Mesenchymal stem cell (in vitro differentiated cells and primary cell): ENCODE data around the gene CSTPP1.
"Not testable (repeated sequence)": the region's sequence is repeated elsewhere in the genome, so short reads cannot be mapped to it uniquely, and the experiment has no call there.

Source experiments
- DNase-seq: peaks from one replicate; pipeline ENCODE4 v3.0.0-alpha.2; 2013
- H2AFZ ChIP-seq: one replicate; pipeline ENCODE4 v1.6.1; 2013; ENCODE audit warnings: low read depth, mild to moderate bottlenecking, control low read depth, inconsistent platforms, low read length, moderate library complexity
- H2AK5ac ChIP-seq: 2 replicates; pipeline ENCODE4 v1.6.1; 2013; ENCODE audit warnings: low read length, moderate library complexity, mild to moderate bottlenecking, inconsistent platforms; ENCODE audit not compliant: severe bottlenecking
- H2BK120ac ChIP-seq: one replicate; pipeline ENCODE4 v1.6.1; 2013; ENCODE audit warnings: low read depth, mild to moderate bottlenecking, inconsistent platforms, low read length, moderate library complexity
- H2BK12ac ChIP-seq, 2 experiments: one replicate each; pipeline ENCODE4 v1.6.1; 2013; ENCODE audit warnings: inconsistent platforms in 2 of 2, low read length in 2 of 2, mild to moderate bottlenecking in 2 of 2, moderate library complexity in 2 of 2, control low read depth in 1 of 2
- H2BK15ac ChIP-seq: one replicate; pipeline ENCODE4 v1.6.1; 2013; ENCODE audit warnings: mild to moderate bottlenecking, low read depth, inconsistent platforms; ENCODE audit not compliant: poor library complexity, severe bottlenecking
- H2BK5ac ChIP-seq: 2 replicates; pipeline ENCODE4 v1.6.1; 2013; ENCODE audit warnings: low read depth, mild to moderate bottlenecking, low read length, control low read depth, inconsistent platforms; ENCODE audit not compliant: poor library complexity, severe bottlenecking
- H3K14ac ChIP-seq, 2 experiments: one replicate each; pipeline ENCODE4 v1.6.1; 2013; ENCODE audit warnings: inconsistent platforms in 2 of 2, low read length in 2 of 2, control low read depth in 1 of 2, mild to moderate bottlenecking in 1 of 2, moderate library complexity in 1 of 2
- H3K18ac ChIP-seq, 2 experiments: one replicate each; pipeline ENCODE4 v1.6.1; 2013; ENCODE audit warnings: inconsistent platforms in 2 of 2, low read length in 2 of 2, control low read depth in 1 of 2, low read depth in 1 of 2, mild to moderate bottlenecking in 1 of 2
- H3K23ac ChIP-seq, 2 experiments: one replicate each; pipeline ENCODE4 v1.6.1; 2013; ENCODE audit warnings: inconsistent platforms in 2 of 2, low read length in 2 of 2, mild to moderate bottlenecking in 2 of 2, moderate library complexity in 2 of 2, control low read depth in 1 of 2
- H3K27ac ChIP-seq: 2 replicates; pipeline ENCODE4 v1.5.1; 2013; ENCODE audit warnings: mild to moderate bottlenecking, moderate library complexity, low read length, control low read depth, inconsistent platforms; ENCODE audit not compliant: poor library complexity, severe bottlenecking
- H3K27me3 ChIP-seq, 2 experiments: 2 replicates each; pipeline versions ENCODE4 v1.6.1 to v1.7.0; 2013; ENCODE audit warnings: low read length in 2 of 2, mild to moderate bottlenecking in 2 of 2, moderate library complexity in 2 of 2, control low read depth in 1 of 2, inconsistent platforms in 1 of 2; ENCODE audit not compliant: control insufficient read depth in 1 of 2, insufficient read depth in 1 of 2
- H3K36me3 ChIP-seq, 2 experiments: 2 replicates each; pipeline versions ENCODE4 v1.6.1 to v1.7.0; 2013; ENCODE audit warnings: low read length in 2 of 2, control low read depth in 1 of 2, inconsistent platforms in 1 of 2, low read depth in 1 of 2, mild to moderate bottlenecking in 1 of 2; ENCODE audit not compliant: insufficient read depth in 2 of 2, control insufficient read depth in 1 of 2
- H3K4ac ChIP-seq, 2 experiments: one replicate each; pipeline ENCODE4 v1.6.1; 2013; ENCODE audit warnings: inconsistent platforms in 2 of 2, low read length in 2 of 2, mild to moderate bottlenecking in 2 of 2, moderate library complexity in 2 of 2, control low read depth in 1 of 2, low read depth in 1 of 2
- H3K4me1 ChIP-seq: 2 replicates; pipeline ENCODE4 v1.6.1; 2013; ENCODE audit warnings: low read depth, low read length, control low read depth; ENCODE audit not compliant: control insufficient read depth, insufficient read depth
- H3K4me2 ChIP-seq: 2 replicates; pipeline ENCODE4 v1.6.1; 2013; ENCODE audit warnings: low read length, mild to moderate bottlenecking, inconsistent platforms; ENCODE audit not compliant: poor library complexity, severe bottlenecking
- H3K4me3 ChIP-seq, 2 experiments: 2 replicates each; pipeline versions ENCODE4 v1.5.1 to v1.7.0; 2013; ENCODE audit warnings: low read length in 2 of 2, mild to moderate bottlenecking in 2 of 2, control low read depth in 1 of 2, low read depth in 1 of 2; ENCODE audit not compliant: insufficient read depth in 1 of 2
- H3K79me1 ChIP-seq: replicated peaks from 2 replicates; pipeline ENCODE4 v1.6.1; 2013; ENCODE audit warnings: mild to moderate bottlenecking, control low read depth, low read length, inconsistent platforms; ENCODE audit not compliant: poor library complexity, severe bottlenecking
- H3K9ac ChIP-seq: 2 replicates; pipeline ENCODE4 v1.7.0; 2013; ENCODE audit warnings: mild to moderate bottlenecking, low read length, moderate library complexity
- H3K9me3 ChIP-seq: 2 replicates; pipeline ENCODE4 v1.7.0; 2013; ENCODE audit warnings: mild to moderate bottlenecking, low read length; ENCODE audit not compliant: control insufficient read depth
- H4K8ac ChIP-seq: one replicate; pipeline ENCODE4 v1.6.1; 2013; ENCODE audit warnings: inconsistent platforms, mild to moderate bottlenecking, low read length, moderate library complexity
- H4K91ac ChIP-seq: one replicate; pipeline ENCODE4 v1.6.1; 2013; ENCODE audit warnings: mild to moderate bottlenecking, low read length, inconsistent platforms
- WGBS: methylation state at CpG from one replicate; pipeline ENCODE4 v1.1.7; 2013; ENCODE audit warnings: mixed read lengths; 5-methylcytosine and 5-hydroxymethylcytosine counted together

The CSTPP1 gene

DNA sequence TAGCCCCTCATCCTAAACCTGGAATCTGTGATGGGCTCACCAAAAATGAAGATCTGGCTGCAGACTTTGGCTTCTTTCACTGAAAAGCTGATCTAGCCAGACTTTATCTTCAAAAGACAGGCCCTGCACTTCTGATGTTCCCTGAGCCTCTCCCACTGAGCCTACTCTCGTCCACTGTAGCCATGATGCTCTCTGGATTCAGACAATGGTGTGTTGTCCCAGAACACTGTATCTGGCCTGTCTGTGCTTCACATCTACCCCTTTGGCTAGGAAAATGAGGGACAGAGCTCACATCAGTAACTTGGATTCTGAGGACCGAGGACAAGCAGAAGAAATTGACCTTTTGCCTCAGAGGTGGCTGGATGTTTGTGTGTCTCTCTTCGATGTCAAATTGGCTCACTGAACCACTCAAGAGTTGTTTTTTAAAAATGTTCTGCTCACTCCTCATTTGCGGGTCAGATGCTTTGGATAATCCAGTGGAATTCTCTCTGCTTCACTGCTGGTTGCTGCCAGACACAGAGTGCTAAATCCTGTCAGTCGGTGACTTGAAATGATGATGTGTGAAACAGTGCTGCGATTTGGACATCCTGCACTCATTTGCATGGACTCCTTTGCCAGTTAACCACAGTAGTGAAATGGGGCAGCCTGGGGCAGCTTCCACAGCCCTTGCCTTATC is 172.6 kb downstream of the CSTPP1 start:
- no peak overlapping the region for H3K14ac ChIP-seq
- peaks cover 2% of the 10 kb centered on the region for H3K79me1 ChIP-seq
- H2BK120ac ChIP-seq = no peak overlapping the region
- peak overlapping the region; percentile 1 to 6 for H3K18ac ChIP-seq
- no peak overlapping the region for H3K4me3 ChIP-seq
- H2AK5ac ChIP-seq = no peak overlapping the region
- H3K4me2 ChIP-seq = no peak overlapping the region
- no peak overlapping the region for H3K23ac ChIP-seq
- H3K4ac ChIP-seq = no peak overlapping the region
- no peak overlapping the region for H2AFZ ChIP-seq
- no peak overlapping the region for H3K27ac ChIP-seq
- H4K8ac ChIP-seq = no peak overlapping the region
- H2BK5ac ChIP-seq = no peak overlapping the region
- no peaks in the 10 kb centered on the region for H3K27me3 ChIP-seq
- DNase-seq = peak; percentile 8
- WGBS = 74% methylated on average over 6 of the region's 6 CpGs
- H2BK12ac ChIP-seq = no peak overlapping the region
- no peak overlapping the region for H3K9ac ChIP-seq
- no peaks in the 10 kb centered on the region for H3K9me3 ChIP-seq
- H4K91ac ChIP-seq = no peak overlapping the region
- peaks cover under 1% of the 10 kb centered on the region for H3K4me1 ChIP-seq
- H2BK15ac ChIP-seq = no peak overlapping the region
- H3K36me3 ChIP-seq = no peaks in the 10 kb centered on the region

DNA sequence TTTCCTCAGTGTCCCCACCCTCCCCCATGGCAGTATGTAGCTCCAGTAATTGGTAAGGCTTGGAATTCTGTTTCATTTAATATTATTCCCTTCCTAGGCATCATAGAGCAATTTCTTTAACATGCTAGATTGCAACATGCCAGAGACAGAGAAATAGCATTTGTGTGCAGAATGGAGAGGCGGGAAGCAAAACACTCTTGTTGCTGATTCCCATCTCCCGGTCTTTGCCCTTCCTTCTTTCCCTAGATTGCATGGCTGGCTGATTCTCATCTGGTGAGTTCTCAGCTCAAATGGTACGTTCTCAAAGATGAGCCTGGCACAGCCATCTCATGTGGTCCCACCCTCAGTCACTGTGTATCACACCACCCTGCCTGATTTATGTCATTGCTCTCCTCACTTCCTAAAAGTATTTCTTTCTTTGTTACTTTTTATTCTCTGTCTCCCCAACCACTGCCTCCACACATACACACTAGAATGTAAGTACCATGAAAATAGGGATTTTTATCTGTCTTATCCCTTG is 173.2 kb downstream of the CSTPP1 start:
- H3K4me2 ChIP-seq = no peak overlapping the region
- H3K9ac ChIP-seq = no peak overlapping the region
- H3K9me3 ChIP-seq = no peaks in the 10 kb centered on the region
- H3K27me3 ChIP-seq = no peaks in the 10 kb centered on the region
- H2AFZ ChIP-seq = no peak overlapping the region
- WGBS = 90% methylated on average over 3 of the region's 3 CpGs
- no peak overlapping the region for H2BK5ac ChIP-seq
- H3K18ac ChIP-seq = no peak overlapping the region
- no peak overlapping the region for H4K91ac ChIP-seq
- no peak overlapping the region for H3K23ac ChIP-seq
- no peaks in the 10 kb centered on the region for H3K36me3 ChIP-seq
- no peaks in the 10 kb centered on the region for H3K4me1 ChIP-seq
- no peak overlapping the region for H2BK15ac ChIP-seq
- no peak overlapping the region for H3K14ac ChIP-seq
- no peak overlapping the region for H4K8ac ChIP-seq
- no peak overlapping the region for H3K4ac ChIP-seq
- no peak overlapping the region for H2BK120ac ChIP-seq
- peaks cover 2% of the 10 kb centered on the region for H3K79me1 ChIP-seq
- H3K4me3 ChIP-seq = no peak overlapping the region
- H2AK5ac ChIP-seq = no peak overlapping the region
- no peak for DNase-seq
- H2BK12ac ChIP-seq = no peak overlapping the region
- no peak overlapping the region for H3K27ac ChIP-seq

DNA sequence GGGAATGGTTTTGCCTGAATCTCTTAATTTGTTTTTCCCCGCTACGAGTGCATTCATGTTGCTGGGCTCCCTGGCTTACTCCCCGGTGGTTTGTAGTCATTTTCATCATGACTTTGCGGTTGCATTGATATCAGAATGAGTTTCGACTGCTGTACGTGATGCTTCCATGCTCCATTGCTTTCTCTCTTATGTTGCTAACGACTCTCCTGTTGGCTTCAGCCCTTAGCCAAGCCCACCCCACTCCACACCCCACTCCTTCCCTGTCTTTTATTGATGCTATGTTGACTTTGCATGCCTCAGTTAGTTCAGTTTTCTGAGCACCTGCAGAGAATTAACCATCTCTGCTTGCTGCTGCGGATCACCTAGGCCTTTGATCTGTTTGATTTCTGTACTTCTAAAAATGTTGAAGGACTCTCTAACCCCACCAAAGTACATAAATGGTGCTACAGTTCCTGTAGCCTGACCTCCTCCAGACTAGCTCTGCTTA is 174.8 kb downstream of the CSTPP1 start:
- H3K4me2 ChIP-seq = no peak overlapping the region
- DNase-seq = no peak
- 99% methylated on average over 8 of the region's 8 CpGs for WGBS
- no peak overlapping the region for H2AFZ ChIP-seq
- H3K4me3 ChIP-seq = no peak overlapping the region
- no peak overlapping the region for H2AK5ac ChIP-seq
- no peaks in the 10 kb centered on the region for H3K27me3 ChIP-seq
- H2BK15ac ChIP-seq = no peak overlapping the region
- no peak overlapping the region for H3K9ac ChIP-seq
- H3K14ac ChIP-seq = no peak overlapping the region
- no peak overlapping the region for H3K4ac ChIP-seq
- no peaks in the 10 kb centered on the region for H3K4me1 ChIP-seq
- H2BK5ac ChIP-seq = no peak overlapping the region
- no peak overlapping the region for H4K91ac ChIP-seq
- no peak overlapping the region for H4K8ac ChIP-seq
- H2BK12ac ChIP-seq = no peak overlapping the region
- no peaks in the 10 kb centered on the region for H3K9me3 ChIP-seq
- peaks cover 2% of the 10 kb centered on the region for H3K79me1 ChIP-seq
- H2BK120ac ChIP-seq = no peak overlapping the region
- H3K23ac ChIP-seq = no peak overlapping the region
- H3K27ac ChIP-seq = no peak overlapping the region
- H3K36me3 ChIP-seq = no peaks in the 10 kb centered on the region
- no peak overlapping the region for H3K18ac ChIP-seq

DNA sequence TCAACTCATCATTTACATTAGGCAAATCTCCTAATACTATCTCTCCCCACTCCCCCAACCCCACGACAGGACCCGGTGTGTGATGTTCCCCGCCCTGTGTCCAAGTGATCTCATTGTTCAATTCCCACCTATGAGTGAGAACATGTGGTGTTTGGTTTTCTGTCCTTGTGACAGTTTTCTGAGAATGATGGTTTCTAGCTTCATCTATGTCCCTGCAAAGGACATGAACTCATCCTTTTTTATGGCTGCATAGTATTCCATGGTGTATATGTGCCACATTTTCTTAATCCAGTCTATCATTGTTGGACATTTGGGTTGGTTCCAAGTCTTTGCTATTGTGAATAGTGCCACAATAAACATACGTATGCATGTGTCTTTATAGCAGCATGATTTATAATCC is 176.4 kb downstream of the CSTPP1 start:
- not testable (repeated sequence) for H3K9ac ChIP-seq, H4K91ac ChIP-seq, H3K23ac ChIP-seq, H2AFZ ChIP-seq, H3K79me1 ChIP-seq, H3K27ac ChIP-seq, H3K27me3 ChIP-seq, H3K36me3 ChIP-seq, H2BK120ac ChIP-seq, H3K4me1 ChIP-seq, H4K8ac ChIP-seq, DNase-seq, H3K4me2 ChIP-seq, H2BK15ac ChIP-seq, H3K14ac ChIP-seq, H3K4ac ChIP-seq, H3K18ac ChIP-seq, H2BK5ac ChIP-seq, H3K9me3 ChIP-seq, H2BK12ac ChIP-seq, H2AK5ac ChIP-seq, H3K4me3 ChIP-seq
- no CpG with 5 or more reads among the region's 4 CpGs for WGBS
